Measurements from ENCODE around the gene ARL15. TPM values are rescaled to one million over a fixed set of nuclear protein-coding genes. Genes with fewer than 3 reads are reported as not detected.
A peak's percentile ranks its signal among the peaks of the same experiment; 100 is the strongest.

The ARL15 gene
- total and polyA plus RNA-seq, 2 of the 4 experiments (the other 2 are of a cell fraction) = 7.3 to 19.2 TPM

- Histone ChIP-seq H2BK5ac (ENCODE audit: low read depth, low read length, poor library complexity, severe bottlenecking) (no peak overlapping the region), H3K79me1 (ENCODE audit: low read depth in 1 of 2, low read length in 2 of 2) (no peaks in the 10 kb centered on the region), H3K9me1 (ENCODE audit: insufficient read depth, low read length) (no peaks in the 10 kb centered on the region), H4K8ac (ENCODE audit: low read depth in 2 of 2, low read length in 2 of 2) (no peak overlapping the region), H3K23ac (ENCODE audit: low read depth, low read length) (no peak overlapping the region), H3K27me3 (ENCODE audit: control insufficient read depth, insufficient read depth, low read length) (no peaks in the 10 kb centered on the region), H3K4me1 (ENCODE audit: control insufficient read depth, insufficient read depth, low read length) (peaks cover 5% of the 10 kb centered on the region), H3K4me2 (ENCODE audit: low read depth, low read length) (no peak overlapping the region), H3K9ac (ENCODE audit: low read depth, low read length) (no peak overlapping the region), H4K20me1 (ENCODE audit: insufficient read depth, low read length) (no peaks in the 10 kb centered on the region), H3K4ac (ENCODE audit: low read depth, low read length) (no peak overlapping the region), H4K91ac (ENCODE audit: insufficient read depth, low read depth, low read length) (no peak overlapping the region), H3K4me3 (ENCODE audit: insufficient read depth, low read depth, low read length) (no peak overlapping the region), H3K36me3 (ENCODE audit: control insufficient read depth, insufficient read depth, low read length) (no peaks in the 10 kb centered on the region), H2BK20ac (ENCODE audit: low read depth, low read length) (no peak overlapping the region), H3K18ac (ENCODE audit: low read depth, low read length) (peak overlapping the region; percentile 29; the same call in 1 of the 2 replicates), H2AK9ac (replicated peaks; ENCODE audit: low read depth, low read length, poor library complexity) (no peak overlapping the region), H2AFZ (replicated peaks; ENCODE audit: low read length, poor library complexity) (no peak overlapping the region), H3K27ac (ENCODE audit: insufficient read depth, low read length) (no peak overlapping the region), H2BK120ac (ENCODE audit: low read depth, low read length) (no peak overlapping the region), H3K56ac (ENCODE audit: extremely low read depth, insufficient read depth, low read length) (no peak overlapping the region; the same call in 1 of the 2 replicates), H3K9me3 (ENCODE audit: control insufficient read depth, insufficient read depth, low read length) (no peaks in the 10 kb centered on the region), H3K14ac (replicated peaks; ENCODE audit: low read depth, low read length) (no peak overlapping the region), H4K5ac (ENCODE audit: low read depth, low read length) (no peak overlapping the region; the same call in 1 of the 2 replicates), H2AK5ac (ENCODE audit: low read depth, low read length) (no peak overlapping the region), H2BK15ac (ENCODE audit: low read depth, low read length) (no peak overlapping the region)
- WGBS, 2 experiments (ENCODE audit: extremely low coverage in 2 of 2, insufficient read length in 1 of 2) = no CpG with 5 or more reads among the region's 7 CpGs
- POLR2A ChIA-PET (ENCODE audit: unreplicated experiment) = no interaction called here
- intact Hi-C loops (cut with micrococcal nuclease) = no loop called here
- DNase-seq = no peak
- ATAC-seq (ENCODE audit: low read depth) = no peak
- CTCF ChIA-PET = no interaction called here
- dilution Hi-C loops (cut with HindIII; ENCODE audit: low sequenced_read_pairs, unreplicated experiment) = no loop called here
- in situ Hi-C loops (cut with MboI; ENCODE audit: low sequenced_read_pairs) = no loop called here
- no TSS peak for BruUV-seq (replicated peaks)
- TF ChIP-seq POLR2A (IDR thresholded peaks at IDR 0.05; ENCODE audit: low read depth, low read length) (no peak), MXI1 (IDR thresholded peaks at IDR 0.05; ENCODE audit: borderline replicate concordance, low read depth, low read length) (no peak), BHLHE40 (IDR thresholded peaks at IDR 0.05; ENCODE audit: low read depth, low read length) (no peak), MAZ (IDR thresholded peaks at IDR 0.05; ENCODE audit: borderline replicate concordance, low read depth, low read length) (no peak), NFE2L2 (IDR thresholded peaks at IDR 0.05; ENCODE audit: low read depth, low read length) (no peak), CHD1 (IDR thresholded peaks at IDR 0.05; ENCODE audit: low read depth, low read length) (no peak), FOS (IDR thresholded peaks at IDR 0.05; ENCODE audit: low read depth, low read length) (no peak), RCOR1 (IDR thresholded peaks at IDR 0.05; ENCODE audit: insufficient replicate concordance, low read length) (no peak), RFX5 (IDR thresholded peaks at IDR 0.05; ENCODE audit: low read depth, low read length) (no peak), MAFK (IDR thresholded peaks at IDR 0.05; ENCODE audit: low read depth, low read length) (no peak), CEBPB (IDR thresholded peaks at IDR 0.05; ENCODE audit: low read depth, low read length) (no peak), RAD21 (IDR thresholded peaks at IDR 0.05; ENCODE audit: low read length) (no peak), USF2 (IDR thresholded peaks at IDR 0.05; ENCODE audit: low read depth, low read length) (no peak)
- TF ChIP-seq, protein P1, sequence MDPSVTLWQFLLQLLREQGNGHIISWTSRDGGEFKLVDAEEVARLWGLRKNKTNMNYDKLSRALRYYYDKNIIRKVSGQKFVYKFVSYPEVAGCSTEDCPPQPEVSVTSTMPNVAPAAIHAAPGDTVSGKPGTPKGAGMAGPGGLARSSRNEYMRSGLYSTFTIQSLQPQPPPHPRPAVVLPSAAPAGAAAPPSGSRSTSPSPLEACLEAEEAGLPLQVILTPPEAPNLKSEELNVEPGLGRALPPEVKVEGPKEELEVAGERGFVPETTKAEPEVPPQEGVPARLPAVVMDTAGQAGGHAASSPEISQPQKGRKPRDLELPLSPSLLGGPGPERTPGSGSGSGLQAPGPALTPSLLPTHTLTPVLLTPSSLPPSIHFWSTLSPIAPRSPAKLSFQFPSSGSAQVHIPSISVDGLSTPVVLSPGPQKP (IDR thresholded peaks at IDR 0.05; ENCODE audit: borderline replicate concordance, low read depth, low read length) = no peak
- TF ChIP-seq, protein P2, sequence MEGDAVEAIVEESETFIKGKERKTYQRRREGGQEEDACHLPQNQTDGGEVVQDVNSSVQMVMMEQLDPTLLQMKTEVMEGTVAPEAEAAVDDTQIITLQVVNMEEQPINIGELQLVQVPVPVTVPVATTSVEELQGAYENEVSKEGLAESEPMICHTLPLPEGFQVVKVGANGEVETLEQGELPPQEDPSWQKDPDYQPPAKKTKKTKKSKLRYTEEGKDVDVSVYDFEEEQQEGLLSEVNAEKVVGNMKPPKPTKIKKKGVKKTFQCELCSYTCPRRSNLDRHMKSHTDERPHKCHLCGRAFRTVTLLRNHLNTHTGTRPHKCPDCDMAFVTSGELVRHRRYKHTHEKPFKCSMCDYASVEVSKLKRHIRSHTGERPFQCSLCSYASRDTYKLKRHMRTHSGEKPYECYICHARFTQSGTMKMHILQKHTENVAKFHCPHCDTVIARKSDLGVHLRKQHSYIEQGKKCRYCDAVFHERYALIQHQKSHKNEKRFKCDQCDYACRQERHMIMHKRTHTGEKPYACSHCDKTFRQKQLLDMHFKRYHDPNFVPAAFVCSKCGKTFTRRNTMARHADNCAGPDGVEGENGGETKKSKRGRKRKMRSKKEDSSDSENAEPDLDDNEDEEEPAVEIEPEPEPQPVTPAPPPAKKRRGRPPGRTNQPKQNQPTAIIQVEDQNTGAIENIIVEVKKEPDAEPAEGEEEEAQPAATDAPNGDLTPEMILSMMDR (conservative IDR thresholded peaks at IDR 0.05; ENCODE audit: low read depth, low read length) = no peak
Observed at GRCh38 chr5:53936481-53937352, 373.7 kb downstream of the ARL15 start.
